HepG2 (cell line): ENCODE measurements around the gene CEBPB. TPM values are rescaled to one million over a fixed set of nuclear protein-coding genes. Genes with fewer than 3 reads are reported as not detected.
A peak's percentile ranks its signal among the peaks of the same experiment; 100 is the strongest.

ENCODE experiments used
- AKAP8 ChIP-seq: sonication (generic); formaldehyde crosslinking; IDR thresholded peaks from 2 replicates; pipeline ENCODE4 v1.5.1; 2020; ENCODE audit warnings: mild to moderate bottlenecking, missing genetic modification reagents
- ARID5B ChIP-seq: IDR thresholded peaks from 2 replicates; pipeline ENCODE4 v1.4.0; 2020; ENCODE audit warnings: mild to moderate bottlenecking, missing genetic modification reagents
- E2F2 ChIP-seq: sonication (generic); formaldehyde crosslinking; IDR thresholded peaks from 2 replicates; pipeline ENCODE4 v1.4.0; 2020; ENCODE audit warnings: missing genetic modification reagents, borderline replicate concordance
- EED ChIP-seq: sonication (generic); formaldehyde crosslinking; IDR thresholded peaks from 2 replicates; pipeline ENCODE4 v1.5.0; 2020; ENCODE audit warnings: mild to moderate bottlenecking, missing genetic modification reagents
- GATAD1 ChIP-seq: IDR thresholded peaks from 2 replicates; pipeline ENCODE4 v1.6.1; 2016; ENCODE audit warnings: missing genetic modification reagents, missing compliant biosample characterization
- GPN1 ChIP-seq: sonication (generic); formaldehyde crosslinking; IDR thresholded peaks from 2 replicates; pipeline ENCODE4 v1.5.1; 2020; ENCODE audit warnings: missing genetic modification reagents, borderline replicate concordance
- HOXA7 ChIP-seq: sonication (generic); formaldehyde crosslinking; IDR thresholded peaks from 2 replicates; pipeline ENCODE4 v1.8.1; 2022; ENCODE audit warnings: mild to moderate bottlenecking, missing genetic modification reagents, moderate library complexity
- NBN ChIP-seq: fragments of 450-650 bp; conservative IDR thresholded peaks from 2 replicates; pipeline ENCODE4 v1.6.1; 2017
- NCOA2 ChIP-seq: sonication (generic); formaldehyde crosslinking; IDR thresholded peaks from 2 replicates; pipeline ENCODE4 v1.8.0; 2022; ENCODE audit warnings: inconsistent platforms
- NFRKB ChIP-seq: fragments of 450-650 bp; IDR thresholded peaks from 2 replicates; pipeline ENCODE4 v1.6.1; 2017
- SALL1 ChIP-seq: sonication (generic); formaldehyde crosslinking; IDR thresholded peaks from 2 replicates; pipeline ENCODE4 v1.8.0; 2022; ENCODE audit warnings: mild to moderate bottlenecking, missing genetic modification reagents
- SOX13 ChIP-seq, 3 experiments: fragments of 450-650 bp in 1 of 3; sonication (generic) in 1 of 3; formaldehyde crosslinking in 1 of 3; IDR thresholded peaks in 2 of 3; conservative IDR thresholded peaks in 1 of 3; 2 replicates each; pipeline versions ENCODE4 v1.5.0 to v1.6.1; 2016 to 2020; ENCODE audit warnings: antibody characterized with exemption in 1 of 3, mild to moderate bottlenecking in 1 of 3, missing compliant biosample characterization in 1 of 3, missing genetic modification reagents in 1 of 3, moderate library complexity in 1 of 3
- SP5 ChIP-seq: IDR thresholded peaks from 2 replicates; pipeline ENCODE4 v1.6.1; 2016; ENCODE audit warnings: low read depth, borderline replicate concordance
- TAF15 ChIP-seq: fragments of 200-400 bp; formaldehyde crosslinking; IDR thresholded peaks from one replicate; pipeline ENCODE4 v1.6.1; 2018; ENCODE audit warnings: mild to moderate bottlenecking, low read depth, low read length; ENCODE audit not compliant: poor library complexity, severe bottlenecking
- ZFP36L1 ChIP-seq: sonication (generic); formaldehyde crosslinking; IDR thresholded peaks from 2 replicates; pipeline ENCODE4 v1.8.0; 2022; ENCODE audit warnings: mild to moderate bottlenecking, missing genetic modification reagents, moderate library complexity
- ZMAT3 ChIP-seq: sonication (generic); formaldehyde crosslinking; conservative IDR thresholded peaks from 2 replicates; pipeline ENCODE4 v1.7.0; 2021; ENCODE audit warnings: missing genetic modification reagents
- ZNF414 ChIP-seq: sonication (generic); formaldehyde crosslinking; IDR thresholded peaks from 2 replicates; pipeline ENCODE4 v1.5.0; 2020; ENCODE audit warnings: missing genetic modification reagents
- ZNF441 ChIP-seq: sonication (generic); formaldehyde crosslinking; IDR thresholded peaks from 2 replicates; pipeline ENCODE4 v1.7.0; 2021; ENCODE audit warnings: missing genetic modification reagents, borderline replicate concordance
- ZNF773 ChIP-seq: sonication (generic); formaldehyde crosslinking; IDR thresholded peaks from 2 replicates; pipeline ENCODE4 v1.4.0; 2020; ENCODE audit warnings: missing genetic modification reagents, borderline replicate concordance
- ZSCAN29 ChIP-seq: sonication (generic); formaldehyde crosslinking; conservative IDR thresholded peaks from 2 replicates; pipeline ENCODE4 v1.4.0; 2020; ENCODE audit warnings: mild to moderate bottlenecking, missing genetic modification reagents
- polyA plus RNA-seq, 8 experiments: library from polyadenylated mRNA; depleted of rRNA in 3 of 8; stranded (reverse) in 7 of 8; unstranded in 1 of 8; fragments of >200 nt; fragmentation: Illumina TruSeq in 4 of 8; extraction: Trizol in 4 of 8; gene quantifications; 2 replicates each; pipeline versions ENCODE4 v1.2.1 to v1.2.3, GENCODE V29; 2011 to 2016; ENCODE audit warnings: low read depth in 4 of 8, missing spikeins in 1 of 8, mixed read lengths in 1 of 8; ENCODE audit not compliant: insufficient read depth in 1 of 8
- total RNA-seq, 5 experiments: library from RNA; depleted of rRNA; stranded (reverse); fragments of >200 nt; fragmentation: Illumina TruSeq; extraction: Trizol; gene quantifications; 2 replicates each; pipeline ENCODE4 v1.2.3, GENCODE V29; 2016; ENCODE audit warnings: low read depth in 1 of 5
- TF ChIP-seq, protein P1 (sequence below): IDR thresholded peaks from 2 replicates; pipeline ENCODE4 v1.6.1; 2016; ENCODE audit warnings: mild to moderate bottlenecking, missing biosample characterization, missing genetic modification reagents
- TF ChIP-seq, protein P2 (sequence below): sonication (generic); formaldehyde crosslinking; conservative IDR thresholded peaks from 2 replicates; pipeline ENCODE4 v1.8.0; 2022; ENCODE audit warnings: missing genetic modification reagents

The CEBPB gene
- total and polyA plus RNA-seq, 2 of the 13 experiments (the other 11 are each of a cell fraction or from before 2014, with no cell fraction given): 18.5 to 28.2 TPM

DNA sequence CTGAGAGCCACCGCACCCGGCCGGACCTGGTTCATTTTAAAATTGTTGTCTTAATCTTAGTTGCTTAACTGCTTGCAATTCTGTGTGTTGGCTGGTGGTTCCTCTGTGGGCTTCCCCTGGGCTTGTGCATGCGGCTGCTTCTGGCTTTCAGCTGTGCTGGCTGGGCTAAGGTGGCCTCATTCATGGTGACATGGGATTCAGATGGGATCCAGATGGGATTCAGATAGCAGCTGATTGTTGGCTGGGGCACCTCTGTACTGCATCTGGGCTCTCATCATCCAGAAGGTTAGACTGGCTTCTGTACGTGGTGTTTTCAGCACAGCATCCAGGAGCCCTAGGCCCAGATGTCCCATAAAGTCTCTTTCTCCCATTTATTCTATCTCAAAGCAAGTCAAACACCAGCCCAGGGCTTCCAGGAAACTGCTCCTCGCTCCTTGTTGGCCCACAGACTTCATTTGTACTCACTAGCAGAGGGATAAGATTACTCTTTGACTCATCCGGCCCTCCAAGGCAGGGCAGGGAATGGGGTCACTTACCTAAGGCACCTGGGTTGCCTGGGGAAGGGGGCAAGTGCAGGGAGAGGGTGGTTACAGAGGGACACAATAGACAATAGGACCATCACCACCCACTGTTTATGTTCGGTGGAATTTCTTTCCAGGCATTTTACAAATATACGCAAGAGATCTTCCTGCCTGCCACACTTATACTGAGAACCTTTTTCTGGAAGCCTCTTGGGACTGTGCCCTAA, 26.9 kb upstream of the CEBPB start (continued):
- TF ChIP-seq, protein P1, sequence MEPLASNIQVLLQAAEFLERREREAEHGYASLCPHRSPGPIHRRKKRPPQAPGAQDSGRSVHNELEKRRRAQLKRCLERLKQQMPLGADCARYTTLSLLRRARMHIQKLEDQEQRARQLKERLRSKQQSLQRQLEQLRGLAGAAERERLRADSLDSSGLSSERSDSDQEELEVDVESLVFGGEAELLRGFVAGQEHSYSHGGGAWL (CRISPR knock-in tag): no peak
- TF ChIP-seq NFRKB: no peak
- peak; percentile 38; the same call in 1 of the 2 replicates for TF ChIP-seq SALL1 (CRISPR knock-in tag)
- no peak for TF ChIP-seq EED (CRISPR knock-in tag)
- 0 out of 2 replicates have a peak, but pooled peaks have one; percentile 8 for TF ChIP-seq NCOA2
- 0 out of 2 replicates have a peak, but pooled peaks have one; percentile 18 for TF ChIP-seq GATAD1 (CRISPR knock-in tag)
- no peak for TF ChIP-seq AKAP8
- 0 out of 2 replicates have a peak, but pooled peaks have one; percentile 19 for TF ChIP-seq SP5 (CRISPR knock-in tag)
- TF ChIP-seq ZSCAN29 (CRISPR knock-in tag): no peak
- TF ChIP-seq ZFP36L1: no peak
- TF ChIP-seq, protein P2, sequence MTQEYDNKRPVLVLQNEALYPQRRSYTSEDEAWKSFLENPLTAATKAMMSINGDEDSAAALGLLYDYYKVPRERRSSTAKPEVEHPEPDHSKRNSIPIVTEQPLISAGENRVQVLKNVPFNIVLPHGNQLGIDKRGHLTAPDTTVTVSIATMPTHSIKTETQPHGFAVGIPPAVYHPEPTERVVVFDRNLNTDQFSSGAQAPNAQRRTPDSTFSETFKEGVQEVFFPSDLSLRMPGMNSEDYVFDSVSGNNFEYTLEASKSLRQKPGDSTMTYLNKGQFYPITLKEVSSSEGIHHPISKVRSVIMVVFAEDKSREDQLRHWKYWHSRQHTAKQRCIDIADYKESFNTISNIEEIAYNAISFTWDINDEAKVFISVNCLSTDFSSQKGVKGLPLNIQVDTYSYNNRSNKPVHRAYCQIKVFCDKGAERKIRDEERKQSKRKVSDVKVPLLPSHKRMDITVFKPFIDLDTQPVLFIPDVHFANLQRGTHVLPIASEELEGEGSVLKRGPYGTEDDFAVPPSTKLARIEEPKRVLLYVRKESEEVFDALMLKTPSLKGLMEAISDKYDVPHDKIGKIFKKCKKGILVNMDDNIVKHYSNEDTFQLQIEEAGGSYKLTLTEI (CRISPR knock-in tag): no peak
- TF ChIP-seq GPN1 (CRISPR knock-in tag): no peak
- no peak for TF ChIP-seq ZMAT3 (CRISPR knock-in tag)
- TF ChIP-seq ZNF414: no peak
- TF ChIP-seq SOX13 (IDR thresholded peaks at IDR 0.05): no peak
- peak in 1 of 2 experiments; percentile 85; a peak in 2 of 4 replicates for TF ChIP-seq SOX13 (CRISPR knock-in tag; conservative IDR thresholded peaks at IDR 0.05 in 1 of 2, IDR thresholded peaks at IDR 0.05 in 1 of 2)
- no peak for TF ChIP-seq TAF15
- no peak for TF ChIP-seq ZNF441 (CRISPR knock-in tag)
- TF ChIP-seq HOXA7 (CRISPR knock-in tag): no peak
- peak; percentile 42; the same call in 1 of the 2 replicates for TF ChIP-seq ARID5B (CRISPR knock-in tag)
- TF ChIP-seq ZNF773: no peak
- no peak for TF ChIP-seq E2F2
- no peak for TF ChIP-seq NBN
